Measurements from ENCODE around the gene MMD2. TPM values are rescaled to one million over a fixed set of nuclear protein-coding genes. Genes with fewer than 3 reads are reported as not detected.

MMD2 gene
- total and polyA plus RNA-seq, 2 experiments from 2014 or later: 0.11 to 0.38 TPM

GRCh38 chr7:4960363-4960762 is 1.4 kb upstream of the MMD2 start:
- no peak overlapping the region for H3K4me3 ChIP-seq
- no peak for DNase-seq (ENCODE audit: low spot score)
- Mint-ChIP-seq H3K36me3 (ENCODE audit: low read depth) (no peaks in the 10 kb centered on the region; the same call in 2 of the 3 replicates), H3K27me3 (ENCODE audit: insufficient read depth, low read depth, poor library complexity) (peaks cover 27% of the 10 kb centered on the region), H3K9me3 (peaks cover 2% of the 10 kb centered on the region; the same call in 1 of the 3 replicates), H3K4me3 (peak overlapping the region; percentile 50; the same call in 2 of the 3 replicates), H3K27ac (no peak overlapping the region), H3K4me1 (peaks cover 6% of the 10 kb centered on the region)
- no peaks in the 10 kb centered on the region; the same call in 1 of the 2 replicates for H3K4me1 ChIP-seq (ENCODE audit: insufficient read depth)
- H3K9me2 ChIP-seq (ENCODE audit: insufficient read depth): no peaks in the 10 kb centered on the region
- H3K27me3 ChIP-seq (ENCODE audit: insufficient read depth): peaks cover 19% of the 10 kb centered on the region
- H3K36me3 ChIP-seq (ENCODE audit: insufficient read depth): no peaks in the 10 kb centered on the region
- no peak overlapping the region for H2AFZ ChIP-seq
- H3K79me2 ChIP-seq (replicated peaks; ENCODE audit: insufficient read depth): no peaks in the 10 kb centered on the region
- no peak for ATAC-seq
- no peaks in the 10 kb centered on the region for H3F3A ChIP-seq (replicated peaks; ENCODE audit: low read depth)
- no peak for TF ChIP-seq CREB1 (CRISPR knock-in tag; IDR thresholded peaks at IDR 0.05; ENCODE audit: low read depth)
- TF ChIP-seq EZH2 (IDR thresholded peaks at IDR 0.05; ENCODE audit: low read depth, unreplicated experiment): no peak
- no peak for TF ChIP-seq REST (IDR thresholded peaks at IDR 0.05; ENCODE audit: unreplicated experiment)
- H3K4me2 ChIP-seq: no peak overlapping the region
- no peaks in the 10 kb centered on the region for H4K20me1 ChIP-seq (replicated peaks; ENCODE audit: insufficient read depth)
- H3K27ac ChIP-seq (ENCODE audit: low read depth): no peak overlapping the region

- H3K4me3 ChIP-seq: no peak overlapping the region
- peaks cover 19% of the 10 kb centered on the region for H3K27me3 ChIP-seq (ENCODE audit: insufficient read depth)
- Mint-ChIP-seq H3K27ac (no peak overlapping the region), H3K27me3 (ENCODE audit: insufficient read depth, low read depth, poor library complexity) (peaks cover 27% of the 10 kb centered on the region), H3K4me3 (no peak overlapping the region; the same call in 2 of the 3 replicates), H3K9me3 (peaks cover 5% of the 10 kb centered on the region; the same call in 1 of the 3 replicates), H3K36me3 (ENCODE audit: low read depth) (no peaks in the 10 kb centered on the region; the same call in 2 of the 3 replicates), H3K4me1 (peaks cover 6% of the 10 kb centered on the region)
- H3K27ac ChIP-seq (ENCODE audit: low read depth): no peak overlapping the region
- no peaks in the 10 kb centered on the region for H3F3A ChIP-seq (replicated peaks; ENCODE audit: low read depth)
- H2AFZ ChIP-seq: no peak overlapping the region
- no peaks in the 10 kb centered on the region for H3K9me2 ChIP-seq (ENCODE audit: insufficient read depth)
- H3K36me3 ChIP-seq (ENCODE audit: insufficient read depth): no peaks in the 10 kb centered on the region
- no peak overlapping the region for H3K4me2 ChIP-seq
- no peaks in the 10 kb centered on the region for H3K79me2 ChIP-seq (replicated peaks; ENCODE audit: insufficient read depth)
- ATAC-seq: no peak
- TF ChIP-seq JUNB (IDR thresholded peaks at IDR 0.05; ENCODE audit: unreplicated experiment): no peak
- TF ChIP-seq EZH2 (IDR thresholded peaks at IDR 0.05; ENCODE audit: low read depth, unreplicated experiment): no peak
- H3K4me1 ChIP-seq (ENCODE audit: insufficient read depth): no peaks in the 10 kb centered on the region; the same call in 1 of the 2 replicates
- no peaks in the 10 kb centered on the region for H4K20me1 ChIP-seq (replicated peaks; ENCODE audit: insufficient read depth)
- DNase-seq (ENCODE audit: low spot score): no peak
These were observed 906 bp upstream of the MMD2 start for GRCh38 chr7:4959893-4960292.

- H3K27ac ChIP-seq (ENCODE audit: low read depth): no peak overlapping the region
- ATAC-seq (peak; percentile 42), DNase-seq (ENCODE audit: low spot score) (peak; percentile 63)
- H2AFZ ChIP-seq: no peak overlapping the region
- TF ChIP-seq POLR2AphosphoS5 (IDR thresholded peaks at IDR 0.05; ENCODE audit: low read depth): no peak
- H3F3A ChIP-seq (replicated peaks; ENCODE audit: low read depth): no peaks in the 10 kb centered on the region
- H3K27me3 ChIP-seq (ENCODE audit: insufficient read depth): peaks cover 19% of the 10 kb centered on the region
- no peaks in the 10 kb centered on the region for H3K36me3 ChIP-seq (ENCODE audit: insufficient read depth)
- Mint-ChIP-seq H3K4me1 (peaks cover 6% of the 10 kb centered on the region), H3K36me3 (ENCODE audit: low read depth) (no peaks in the 10 kb centered on the region; the same call in 2 of the 3 replicates), H3K4me3 (peak overlapping the region; percentile 56; the same call in 2 of the 3 replicates), H3K27me3 (ENCODE audit: insufficient read depth, low read depth, poor library complexity) (peaks cover 27% of the 10 kb centered on the region), H3K9me3 (peaks cover 8% of the 10 kb centered on the region; the same call in 1 of the 3 replicates), H3K27ac (no peak overlapping the region)
- no peaks in the 10 kb centered on the region for H4K20me1 ChIP-seq (replicated peaks; ENCODE audit: insufficient read depth)
- no peaks in the 10 kb centered on the region for H3K9me2 ChIP-seq (ENCODE audit: insufficient read depth)
- no peaks in the 10 kb centered on the region; the same call in 1 of the 2 replicates for H3K4me1 ChIP-seq (ENCODE audit: insufficient read depth)
- no peaks in the 10 kb centered on the region for H3K79me2 ChIP-seq (replicated peaks; ENCODE audit: insufficient read depth)
- H3K4me3 ChIP-seq: peak overlapping the region; percentile 41; the same call in 1 of the 2 replicates
- no peak overlapping the region; the same call in 1 of the 2 replicates for H3K4me2 ChIP-seq
These were observed 319 bp upstream of the MMD2 start for GRCh38 chr7:4959306-4959705.

All from GM23338 (cell line).